SK-N-SH (cell line): ENCODE measurements around the gene CUX1.
"Not testable (repeated sequence)": the region's sequence is repeated elsewhere in the genome, so short reads cannot be mapped to it uniquely, and the experiment has no call there.

Experiments used
- CTCF ChIP-seq: fragments of 200-600 bp; sonication (generic); IDR thresholded peaks from 2 replicates; pipeline ENCODE4 v1.6.1; 2017; ENCODE audit warnings: antibody characterized with exemption, mild to moderate bottlenecking, moderate library complexity
- EP300 ChIP-seq, 2 experiments: IDR thresholded peaks; 2 replicates each; pipeline versions ENCODE4 v1.4.0 to v1.6.1; 2012; ENCODE audit warnings: borderline replicate concordance in 1 of 2, low read depth in 1 of 2, low read length in 1 of 2
- SMC3 ChIP-seq: IDR thresholded peaks from 2 replicates; pipeline ENCODE4 v1.6.1; 2012; ENCODE audit warnings: low read depth, low read length, improper control_type of control experiment

DNA sequence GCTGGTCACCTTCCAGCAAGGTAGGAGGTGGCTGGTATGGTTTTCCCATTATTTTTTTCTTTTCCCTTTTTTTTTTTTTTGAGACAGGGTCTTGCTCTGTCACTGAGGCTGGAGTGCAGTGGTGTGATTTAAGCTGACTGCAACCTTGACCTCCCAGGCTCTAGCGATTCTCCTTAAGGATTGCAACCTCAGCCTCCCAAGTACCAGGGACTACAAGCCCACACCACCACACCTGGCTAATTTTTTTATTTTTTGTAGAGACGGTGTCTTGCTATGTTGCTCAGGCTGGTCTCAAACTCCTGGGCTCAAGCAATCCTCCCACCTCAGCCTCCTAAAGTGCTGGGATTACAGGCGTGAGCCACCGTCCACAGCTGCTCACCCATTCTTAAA lies 24.7 kb upstream of the CUX1 start:
- not testable (repeated sequence) for TF ChIP-seq SMC3; CTCF; EP300 (IDR thresholded peaks at IDR 0.05; ENCODE audit: borderline replicate concordance in 1 of 2, low read depth in 1 of 2, low read length in 1 of 2)
